ENCODE data around the gene HNF1A.

HNF1A gene

DNA sequence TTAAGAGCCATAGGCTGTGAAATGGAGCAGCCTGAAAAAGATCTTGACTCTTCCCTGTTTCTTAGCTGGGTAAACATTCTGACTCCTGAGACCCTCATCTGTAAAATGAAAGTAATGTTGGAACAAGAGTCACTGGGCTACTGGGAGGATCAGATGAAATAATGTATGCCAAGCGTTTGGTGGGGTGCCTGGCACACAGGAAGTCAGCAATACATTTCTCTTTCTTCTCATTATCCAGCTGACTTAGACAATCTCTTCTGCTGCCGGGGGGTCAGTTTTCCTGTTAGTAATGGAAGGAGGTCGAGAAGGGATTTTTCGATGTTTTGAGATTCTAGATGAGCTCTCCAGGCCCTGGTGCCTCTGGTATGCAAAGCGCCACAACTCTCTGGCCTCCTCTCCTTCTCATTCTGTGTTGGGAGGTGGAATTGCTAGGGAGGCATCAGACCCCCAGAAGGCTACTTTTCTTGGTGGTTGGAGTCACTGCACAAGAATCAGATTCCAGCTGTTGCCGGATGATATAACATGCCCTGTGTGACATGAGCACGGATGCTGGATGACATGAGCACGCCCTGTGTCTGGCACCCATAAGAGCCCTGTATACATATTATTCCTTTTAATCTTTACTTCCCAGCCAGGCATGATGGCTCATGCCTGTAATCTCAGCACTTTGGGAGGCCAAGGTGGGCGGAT is 56.4 kb downstream of the HNF1A start:
- H3K4me3 ChIP-seq (ENCODE audit: insufficient read depth, low read length, poor library complexity, severe bottlenecking) = no peak overlapping the region
- H3K9me3 ChIP-seq (ENCODE audit: insufficient read depth, low read length) = no peaks in the 10 kb centered on the region
- H3K9ac ChIP-seq (ENCODE audit: low read length) = no peak overlapping the region
- no peaks in the 10 kb centered on the region for H3K9me2 ChIP-seq (replicated peaks; ENCODE audit: insufficient read depth, low read length)
- no peaks in the 10 kb centered on the region for H3F3A ChIP-seq (ENCODE audit: insufficient read depth)
- H3K27me3 ChIP-seq (ENCODE audit: low read length) = no peaks in the 10 kb centered on the region
- H3K79me2 ChIP-seq (ENCODE audit: insufficient read depth, low read length) = no peaks in the 10 kb centered on the region
- no peak overlapping the region for H3K4me2 ChIP-seq (ENCODE audit: low read depth, low read length, poor library complexity, severe bottlenecking)
- H4K20me1 ChIP-seq (ENCODE audit: low read depth, low read length) = no peaks in the 10 kb centered on the region
- TF ChIP-seq EZH2phosphoT487 (conservative IDR thresholded peaks at IDR 0.05; ENCODE audit: low read length) = no peak
- TF ChIP-seq, protein P1, sequence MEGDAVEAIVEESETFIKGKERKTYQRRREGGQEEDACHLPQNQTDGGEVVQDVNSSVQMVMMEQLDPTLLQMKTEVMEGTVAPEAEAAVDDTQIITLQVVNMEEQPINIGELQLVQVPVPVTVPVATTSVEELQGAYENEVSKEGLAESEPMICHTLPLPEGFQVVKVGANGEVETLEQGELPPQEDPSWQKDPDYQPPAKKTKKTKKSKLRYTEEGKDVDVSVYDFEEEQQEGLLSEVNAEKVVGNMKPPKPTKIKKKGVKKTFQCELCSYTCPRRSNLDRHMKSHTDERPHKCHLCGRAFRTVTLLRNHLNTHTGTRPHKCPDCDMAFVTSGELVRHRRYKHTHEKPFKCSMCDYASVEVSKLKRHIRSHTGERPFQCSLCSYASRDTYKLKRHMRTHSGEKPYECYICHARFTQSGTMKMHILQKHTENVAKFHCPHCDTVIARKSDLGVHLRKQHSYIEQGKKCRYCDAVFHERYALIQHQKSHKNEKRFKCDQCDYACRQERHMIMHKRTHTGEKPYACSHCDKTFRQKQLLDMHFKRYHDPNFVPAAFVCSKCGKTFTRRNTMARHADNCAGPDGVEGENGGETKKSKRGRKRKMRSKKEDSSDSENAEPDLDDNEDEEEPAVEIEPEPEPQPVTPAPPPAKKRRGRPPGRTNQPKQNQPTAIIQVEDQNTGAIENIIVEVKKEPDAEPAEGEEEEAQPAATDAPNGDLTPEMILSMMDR (IDR thresholded peaks at IDR 0.05; ENCODE audit: insufficient read depth, low read length, poor library complexity, severe bottlenecking) = no peak
- H3K27ac ChIP-seq (ENCODE audit: low read depth, low read length) = no peak overlapping the region
- H3K36me3 ChIP-seq (ENCODE audit: low read length) = no peaks in the 10 kb centered on the region
- H2AFZ ChIP-seq (ENCODE audit: low read depth, low read length, severe bottlenecking) = no peak overlapping the region

DNA sequence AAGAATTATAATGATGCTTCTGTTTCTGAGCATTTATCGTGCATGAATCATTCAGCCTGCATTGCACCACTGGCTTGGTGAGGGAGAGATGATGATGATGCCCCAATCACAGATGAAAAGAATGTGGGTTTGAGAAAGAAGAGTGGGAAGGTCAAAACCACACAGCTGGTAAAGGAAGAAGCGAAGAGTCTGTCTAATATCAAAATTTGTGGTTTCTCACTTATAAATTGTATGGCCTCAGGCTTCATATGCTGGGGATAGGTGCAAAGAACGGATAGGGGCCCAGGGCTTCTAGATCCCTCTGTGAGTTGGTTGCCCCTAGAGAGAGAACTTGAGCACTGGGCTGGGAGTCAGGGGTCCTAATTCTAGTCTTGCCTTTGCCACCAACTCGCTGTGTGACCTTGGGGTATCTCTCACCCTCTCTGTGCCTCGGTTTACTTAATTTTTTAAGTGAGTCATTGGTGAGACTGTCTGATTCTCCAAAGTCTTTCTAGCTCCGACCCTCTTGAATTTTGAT is 58.5 kb downstream of the HNF1A start:
- Histone ChIP-seq H3K9me3 (ENCODE audit: insufficient read depth, low read length) (no peaks in the 10 kb centered on the region), H3K79me2 (ENCODE audit: insufficient read depth, low read length) (no peaks in the 10 kb centered on the region), H3K27ac (ENCODE audit: low read depth, low read length) (no peak overlapping the region), H4K20me1 (ENCODE audit: low read depth, low read length) (no peaks in the 10 kb centered on the region), H2AFZ (ENCODE audit: low read depth, low read length, severe bottlenecking) (no peak overlapping the region), H3K9me2 (replicated peaks; ENCODE audit: insufficient read depth, low read length) (no peaks in the 10 kb centered on the region), H3K9ac (ENCODE audit: low read length) (no peak overlapping the region), H3F3A (ENCODE audit: insufficient read depth) (no peaks in the 10 kb centered on the region), H3K36me3 (ENCODE audit: low read length) (no peaks in the 10 kb centered on the region), H3K4me2 (ENCODE audit: low read depth, low read length, poor library complexity, severe bottlenecking) (no peak overlapping the region), H3K4me3 (ENCODE audit: insufficient read depth, low read length, poor library complexity, severe bottlenecking) (no peak overlapping the region), H3K27me3 (ENCODE audit: low read length) (no peaks in the 10 kb centered on the region)
- TF ChIP-seq, protein P1 (IDR thresholded peaks at IDR 0.05; ENCODE audit: insufficient read depth, low read length, poor library complexity, severe bottlenecking) = no peak
- TF ChIP-seq EZH2phosphoT487 (conservative IDR thresholded peaks at IDR 0.05; ENCODE audit: low read length) = no peak

DNA sequence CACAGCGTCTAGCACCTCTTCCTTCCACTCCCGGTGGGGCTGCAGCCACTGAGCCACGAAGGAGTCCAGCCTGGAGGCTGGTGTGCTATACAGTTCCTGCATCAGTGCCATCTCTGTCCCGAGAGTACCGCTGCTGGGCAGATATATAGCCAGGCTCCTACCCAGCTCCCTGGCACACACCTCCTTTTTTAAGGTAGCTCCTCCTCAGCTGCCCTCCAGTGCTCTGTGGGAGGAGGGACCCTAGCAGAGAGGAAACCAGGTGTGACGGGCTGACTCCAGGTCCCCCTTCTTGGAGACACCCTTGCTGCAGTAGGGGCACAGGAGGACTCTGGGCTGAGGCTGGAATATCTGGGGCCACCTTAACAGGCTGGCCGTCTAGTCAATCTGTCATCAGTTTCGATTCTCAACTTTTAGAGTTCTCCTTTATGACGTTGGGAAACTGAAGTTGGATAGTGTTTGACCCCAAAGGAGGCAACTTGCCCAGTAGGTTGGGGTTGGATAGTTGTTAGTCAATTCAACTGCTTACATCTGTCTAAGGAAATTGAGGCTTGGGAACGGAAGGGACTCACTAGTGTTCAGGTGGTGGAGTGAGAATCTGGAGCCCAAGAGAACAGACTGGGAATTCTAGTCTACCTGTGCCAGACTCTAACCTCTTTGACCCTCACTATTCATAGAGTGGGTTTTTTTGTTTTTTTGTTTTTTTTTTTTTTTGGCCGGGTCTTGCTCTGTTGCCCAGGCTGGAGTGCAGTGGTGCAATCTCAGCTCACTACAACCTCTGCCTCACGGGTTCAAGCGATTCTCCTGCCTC is 60.7 kb downstream of the HNF1A start, which contains the start of gene OASL:
TSS of gene OASL (minus strand) at position 386 of the 808 bp plus-strand sequence. CDS start at position 111, 275 bp downstream.
- Histone ChIP-seq H3F3A (ENCODE audit: insufficient read depth) (no peaks in the 10 kb centered on the region), H3K79me2 (ENCODE audit: insufficient read depth, low read length) (no peaks in the 10 kb centered on the region), H3K9me2 (replicated peaks; ENCODE audit: insufficient read depth, low read length) (no peaks in the 10 kb centered on the region), H2AFZ (ENCODE audit: low read depth, low read length, severe bottlenecking) (no peak within 1 kb of the TSS), H3K9ac (ENCODE audit: low read length) (no peak within 1 kb of the TSS), H3K27me3 (ENCODE audit: low read length) (no peaks in the 10 kb centered on the region), H3K36me3 (ENCODE audit: low read length) (no peaks in the 10 kb centered on the region), H3K4me2 (ENCODE audit: low read depth, low read length, poor library complexity, severe bottlenecking) (peak within 1 kb of the TSS; percentile 9), H4K20me1 (ENCODE audit: low read depth, low read length) (no peaks in the 10 kb centered on the region), H3K9me3 (ENCODE audit: insufficient read depth, low read length) (no peaks in the 10 kb centered on the region), H3K27ac (ENCODE audit: low read depth, low read length) (no peak within 1 kb of the TSS), H3K4me3 (ENCODE audit: insufficient read depth, low read length, poor library complexity, severe bottlenecking) (no peak within 1 kb of the TSS)
- no peak for TF ChIP-seq EZH2phosphoT487 (conservative IDR thresholded peaks at IDR 0.05; ENCODE audit: low read length)
- TF ChIP-seq, protein P1 (IDR thresholded peaks at IDR 0.05; ENCODE audit: insufficient read depth, low read length, poor library complexity, severe bottlenecking) = no peak
